Parathyroid adenoma (tissue), 2 donors: Measurements from ENCODE around the gene DOCK4.

Source experiments
- H2AFZ ChIP-seq: fragments of 300-600 bp; sonication (generic); one replicate; pipeline ENCODE4 v1.7.0; 2017; ENCODE audit warnings: antibody characterized with exemption, mild to moderate bottlenecking
- H3K27ac ChIP-seq: fragments of 300-600 bp; sonication (generic); one replicate; pipeline ENCODE4 v1.7.0; 2017
- H3K27me3 ChIP-seq: fragments of 300-600 bp; sonication (generic); one replicate; pipeline ENCODE4 v1.7.0; 2017; ENCODE audit warnings: low read length; ENCODE audit not compliant: control insufficient read depth, insufficient read depth
- H3K36me3 ChIP-seq: fragments of 300-600 bp; sonication (generic); one replicate; pipeline ENCODE4 v1.7.0; 2017; ENCODE audit warnings: low read length; ENCODE audit not compliant: control insufficient read depth, insufficient read depth
- H3K4me1 ChIP-seq: fragments of 300-600 bp; sonication (generic); one replicate; pipeline ENCODE4 v1.7.0; 2017; ENCODE audit warnings: control low read depth
- H3K4me2 ChIP-seq: fragments of 300-600 bp; sonication (generic); one replicate; pipeline ENCODE4 v1.7.0; 2017; ENCODE audit warnings: low read length
- H3K4me3 ChIP-seq: fragments of 300-600 bp; sonication (generic); one replicate; pipeline ENCODE4 v1.7.0; 2017; ENCODE audit warnings: low read depth, low read length
- H3K79me2 ChIP-seq: fragments of 300-600 bp; sonication (generic); one replicate; pipeline ENCODE4 v1.7.0; 2017; ENCODE audit warnings: control low read depth
- H3K9ac ChIP-seq: fragments of 300-600 bp; sonication (generic); one replicate; pipeline ENCODE4 v1.7.0; 2017; ENCODE audit warnings: mild to moderate bottlenecking
- H3K9me3 ChIP-seq: fragments of 300-600 bp; sonication (generic); one replicate; pipeline ENCODE4 v1.7.0; 2017; ENCODE audit warnings: low read length; ENCODE audit not compliant: control insufficient read depth
- CTCF ChIP-seq: fragments of 300-600 bp; sonication (generic); IDR thresholded peaks from one replicate; pipeline ENCODE4 v1.7.0; 2017; ENCODE audit warnings: antibody characterized with exemption, mild to moderate bottlenecking
- donor health status: primary hyperparathyroidism.

DOCK4 gene

GRCh38 chr7:111953611-111954010, 252.6 kb downstream of the DOCK4 start:
- Histone ChIP-seq H3K27me3 (no peaks in the 10 kb centered on the region), H3K4me1 (no peaks in the 10 kb centered on the region), H2AFZ (no peak overlapping the region), H3K36me3 (no peaks in the 10 kb centered on the region), H3K4me3 (no peak overlapping the region), H3K9me3 (no peaks in the 10 kb centered on the region), H3K27ac (no peak overlapping the region), H3K79me2 (no peaks in the 10 kb centered on the region), H3K4me2 (no peak overlapping the region), H3K9ac (no peak overlapping the region)
- no peak for TF ChIP-seq CTCF

GRCh38 chr7:111952783-111953182, 253.4 kb downstream of the DOCK4 start:
- Histone ChIP-seq H3K4me1 (no peaks in the 10 kb centered on the region), H3K27me3 (no peaks in the 10 kb centered on the region), H3K4me2 (no peak overlapping the region), H3K9me3 (no peaks in the 10 kb centered on the region), H3K79me2 (no peaks in the 10 kb centered on the region), H3K36me3 (no peaks in the 10 kb centered on the region), H3K4me3 (no peak overlapping the region), H2AFZ (no peak overlapping the region), H3K27ac (no peak overlapping the region), H3K9ac (no peak overlapping the region)
- TF ChIP-seq CTCF: no peak

- Histone ChIP-seq H3K27ac (no peak overlapping the region), H3K36me3 (no peaks in the 10 kb centered on the region), H2AFZ (no peak overlapping the region), H3K4me2 (no peak overlapping the region), H3K9me3 (no peaks in the 10 kb centered on the region), H3K4me3 (no peak overlapping the region), H3K27me3 (no peaks in the 10 kb centered on the region), H3K9ac (no peak overlapping the region), H3K79me2 (no peaks in the 10 kb centered on the region), H3K4me1 (no peaks in the 10 kb centered on the region)
- no peak for TF ChIP-seq CTCF
Measured at GRCh38 chr7:111951052-111951451, 255.1 kb downstream of the DOCK4 start.

GRCh38 chr7:111942450-111943081, 263.6 kb downstream of the DOCK4 start:
- TF ChIP-seq CTCF: no peak
- no peaks in the 10 kb centered on the region for H3K36me3 ChIP-seq
- H3K79me2 ChIP-seq: no peaks in the 10 kb centered on the region
- no peaks in the 10 kb centered on the region for H3K9me3 ChIP-seq
- no peaks in the 10 kb centered on the region for H3K4me1 ChIP-seq
- no peak overlapping the region for H3K27ac ChIP-seq
- H3K4me3 ChIP-seq: no peak overlapping the region
- no peak overlapping the region for H2AFZ ChIP-seq
- H3K27me3 ChIP-seq: no peaks in the 10 kb centered on the region
- H3K9ac ChIP-seq: no peak overlapping the region
- no peak overlapping the region for H3K4me2 ChIP-seq

GRCh38 chr7:111937163-111937562, 269.0 kb downstream of the DOCK4 start:
- H2AFZ ChIP-seq: no peak overlapping the region

More at GRCh38 chr7:111937163-111937562, 269.0 kb downstream of the DOCK4 start:
- no peaks in the 10 kb centered on the region for H3K36me3 ChIP-seq
- no peaks in the 10 kb centered on the region for H3K4me1 ChIP-seq
- H3K4me3 ChIP-seq: no peak overlapping the region
- no peaks in the 10 kb centered on the region for H3K79me2 ChIP-seq
- no peak overlapping the region for H3K27ac ChIP-seq
- H3K9ac ChIP-seq: no peak overlapping the region
- H3K9me3 ChIP-seq: no peaks in the 10 kb centered on the region
- TF ChIP-seq CTCF: no peak
- H3K4me2 ChIP-seq: no peak overlapping the region
- no peaks in the 10 kb centered on the region for H3K27me3 ChIP-seq
